GM19467 (cell line): Measurements from ENCODE around the gene AFF3.

Experiments used
- ATAC-seq: cut with Tn5 transposase; IDR thresholded peaks from one replicate; pipeline ENCODE4 v1.9.1; 2021; ENCODE audit warnings: mild to moderate bottlenecking, moderate library complexity; ENCODE audit not compliant: unreplicated experiment

AFF3 gene

DNA sequence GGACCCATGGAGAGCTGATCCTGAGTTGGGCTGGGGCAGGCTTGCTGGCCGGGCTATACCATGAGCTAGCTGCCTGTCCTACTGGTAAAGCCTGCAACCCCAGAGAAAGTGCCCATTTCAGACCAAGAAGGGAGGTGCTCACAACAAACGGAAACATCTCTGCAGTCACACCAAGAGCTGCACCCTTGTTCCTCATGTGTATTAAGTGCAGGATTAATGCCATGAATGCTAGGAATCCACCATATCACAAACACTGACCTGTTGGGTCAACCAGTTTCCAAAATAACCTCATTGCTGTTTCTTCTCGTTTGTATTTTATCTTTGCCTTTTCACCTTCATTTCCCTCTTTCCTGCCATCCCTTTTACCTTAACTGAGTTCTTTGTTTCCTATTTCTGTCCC lies 69.9 kb downstream of the AFF3 start:
- ATAC-seq = no peak

DNA sequence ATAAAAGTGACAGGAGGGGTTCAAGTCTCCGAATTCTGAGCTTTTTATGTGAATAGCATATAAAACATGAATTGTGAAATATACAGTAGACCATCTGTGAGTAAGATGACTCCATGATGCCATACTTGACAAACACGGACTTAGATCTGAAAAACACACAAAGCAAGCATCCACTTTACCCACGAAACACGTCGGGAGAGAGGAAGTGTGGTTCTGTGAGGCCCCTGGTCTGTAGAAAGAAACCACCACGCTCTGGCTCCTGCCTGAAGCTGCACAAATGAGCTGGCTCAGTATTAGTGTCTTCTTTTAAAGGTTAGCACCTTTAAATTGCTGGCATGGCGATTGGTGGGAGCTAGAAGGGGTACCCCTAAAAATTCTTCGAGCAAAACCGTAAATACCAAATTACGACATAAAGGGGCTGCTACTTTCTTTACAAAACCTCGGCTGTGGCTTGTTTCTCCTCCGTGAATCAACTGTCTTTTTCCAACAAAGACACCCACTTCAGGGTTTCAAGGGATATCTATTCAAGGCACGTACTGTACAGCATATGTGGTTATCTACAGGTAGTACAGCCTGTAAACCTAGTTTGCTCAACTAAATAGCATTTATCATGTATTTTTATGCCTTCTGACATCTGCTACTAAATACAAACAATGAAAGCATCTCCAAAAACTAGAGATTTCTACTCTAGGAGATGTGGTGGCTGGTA lies 70.9 kb downstream of the AFF3 start:
- ATAC-seq = no peak

DNA sequence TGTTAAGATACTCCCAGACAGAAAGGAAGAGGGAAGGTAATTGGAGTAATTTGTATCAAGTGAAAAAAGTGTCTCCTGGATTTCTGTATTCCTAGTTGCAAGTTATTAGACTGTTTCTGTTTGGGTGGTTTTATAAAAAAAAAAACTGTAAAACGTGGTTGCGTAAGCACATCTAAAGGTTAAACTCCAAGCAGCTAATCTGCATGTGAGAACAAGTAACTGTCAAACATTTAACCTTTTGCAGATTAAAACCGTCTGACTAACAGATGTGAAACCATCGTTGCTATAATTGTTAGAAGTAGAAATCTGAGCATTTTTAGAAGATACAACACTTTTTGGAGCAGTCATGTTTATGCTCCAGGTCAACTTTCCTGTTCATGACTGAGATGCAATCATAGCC lies 72.3 kb downstream of the AFF3 start:
- no peak for ATAC-seq

DNA sequence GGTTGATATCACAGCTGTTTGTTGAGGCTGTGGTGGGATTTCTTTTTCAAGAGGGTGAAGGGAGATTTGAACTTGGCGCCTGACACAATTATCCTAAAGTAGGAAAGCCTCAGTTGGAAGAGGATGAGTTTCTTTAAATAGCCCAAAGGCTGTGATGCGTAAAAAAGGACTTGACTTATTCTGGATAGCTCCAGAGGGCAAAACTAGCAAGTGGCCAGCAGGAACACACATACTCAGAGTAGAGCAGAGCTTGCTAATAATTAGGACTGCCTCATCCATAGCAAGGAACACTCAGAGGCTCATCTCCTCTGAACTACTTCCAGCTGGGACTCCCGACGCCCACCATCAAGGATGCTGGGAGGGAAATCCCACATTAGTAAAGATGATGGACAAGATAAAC lies 74.0 kb downstream of the AFF3 start:
- ATAC-seq = no peak

DNA sequence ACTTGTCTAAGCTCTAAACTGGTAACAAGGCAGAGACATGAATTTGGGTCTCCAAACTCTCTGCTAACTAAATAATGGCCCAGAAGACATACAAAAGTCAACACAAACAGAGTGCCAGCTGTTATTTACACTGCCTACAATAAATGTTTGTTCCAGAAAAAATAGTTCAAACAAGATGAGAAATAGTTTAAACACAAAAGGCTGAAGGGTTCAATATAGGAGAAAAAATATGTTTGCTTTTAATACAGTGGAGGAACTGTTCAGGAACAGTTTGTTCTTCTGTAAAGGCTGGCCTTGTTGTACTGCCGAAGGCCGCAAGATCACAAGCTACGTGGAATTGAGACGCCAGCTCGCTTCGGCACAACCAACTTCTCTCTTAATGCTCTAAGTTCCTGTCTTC lies 74.6 kb downstream of the AFF3 start:
- ATAC-seq = no peak

DNA sequence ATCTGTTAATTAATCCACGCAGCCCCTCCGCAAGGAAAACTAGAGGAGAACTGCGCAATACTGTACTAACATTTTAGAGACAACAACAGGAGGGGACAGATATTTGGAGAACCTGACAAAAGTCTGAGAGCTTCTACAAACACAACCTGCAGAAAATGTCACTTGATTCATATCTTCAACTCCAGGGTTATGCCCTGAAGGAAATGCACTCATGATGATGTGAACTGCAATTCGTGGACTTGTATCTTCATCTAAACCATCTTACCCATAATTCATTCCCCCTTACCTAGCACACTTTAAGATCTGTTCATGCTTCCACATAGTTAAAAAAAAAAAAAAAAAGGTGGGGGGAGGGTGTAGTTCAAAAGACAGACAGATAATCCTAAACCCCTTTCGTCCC lies 75.5 kb downstream of the AFF3 start:
- no peak for ATAC-seq

DNA sequence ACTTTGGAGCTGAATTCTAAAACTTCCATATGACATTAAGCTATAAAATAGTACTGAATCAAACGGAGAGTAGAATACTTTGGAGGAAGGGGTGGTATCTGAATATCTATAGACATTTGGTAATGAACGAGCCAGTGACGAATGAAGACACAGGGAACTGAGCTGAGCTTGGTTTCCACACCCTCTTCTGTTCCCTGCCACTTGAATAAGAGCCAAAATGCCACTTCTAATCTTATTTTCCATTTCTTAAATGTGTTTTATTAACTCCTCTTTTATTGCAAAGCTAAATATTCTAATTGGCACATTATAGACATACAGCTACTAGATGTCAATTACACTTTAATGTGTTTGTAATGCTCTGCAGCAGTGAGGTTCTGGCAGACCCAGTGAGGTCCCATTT lies 76.1 kb downstream of the AFF3 start:
- ATAC-seq = no peak

DNA sequence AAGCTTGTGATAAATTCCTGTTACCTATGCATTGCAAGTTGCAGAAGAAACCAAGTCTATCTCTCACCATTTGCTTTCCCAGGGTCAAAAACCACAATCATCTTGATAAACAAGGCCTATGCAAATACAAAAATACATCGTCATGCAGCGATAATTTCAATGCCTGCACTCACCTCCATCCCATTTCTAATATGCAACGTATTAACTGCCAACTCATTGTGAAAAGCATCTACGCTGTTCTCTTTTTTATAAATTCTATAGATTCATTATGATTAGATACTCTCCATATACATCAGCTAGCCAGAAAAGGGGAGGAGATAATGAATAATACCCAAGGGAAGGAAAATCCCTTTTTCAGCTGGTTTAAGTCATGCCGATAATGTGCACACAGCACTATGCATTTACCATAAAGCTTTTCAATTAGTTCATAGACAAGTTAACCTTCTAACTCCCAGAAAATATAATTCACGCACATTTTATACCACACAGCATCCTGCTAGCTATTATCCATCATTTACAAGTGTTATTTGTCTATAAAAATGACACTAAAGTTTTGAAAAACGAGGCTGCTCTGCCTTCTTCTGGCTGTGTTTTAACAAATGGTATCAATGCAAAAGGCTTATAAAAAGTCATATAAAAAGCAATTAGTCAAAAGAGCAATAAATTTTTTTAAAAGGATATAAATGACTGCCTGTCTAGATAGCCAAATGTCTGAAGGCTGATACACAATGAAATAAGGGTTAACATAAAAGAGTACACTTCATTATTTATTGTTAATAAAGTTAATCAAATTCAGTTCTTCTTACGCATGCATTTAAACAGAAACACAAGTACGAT lies 77.6 kb downstream of the AFF3 start:
- no peak for ATAC-seq

DNA sequence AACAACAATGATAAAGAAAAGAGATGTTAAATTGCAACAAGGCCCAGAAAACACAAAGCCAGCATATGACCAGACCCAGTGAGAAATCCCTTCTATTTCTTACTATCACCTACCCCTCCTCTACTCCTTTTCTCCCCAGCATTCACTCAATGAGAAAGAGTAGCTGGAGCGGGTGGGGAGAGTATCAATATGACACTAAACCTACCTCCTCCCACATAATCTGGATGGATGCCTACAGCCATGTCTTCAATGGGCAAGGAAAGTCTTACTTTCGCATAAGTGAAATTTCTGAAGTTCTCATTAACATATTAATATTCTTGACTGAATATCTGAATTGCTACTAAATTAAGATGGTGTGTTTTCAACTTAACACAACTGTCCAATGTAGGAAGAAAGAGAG lies 78.2 kb downstream of the AFF3 start:
- ATAC-seq = no peak

DNA sequence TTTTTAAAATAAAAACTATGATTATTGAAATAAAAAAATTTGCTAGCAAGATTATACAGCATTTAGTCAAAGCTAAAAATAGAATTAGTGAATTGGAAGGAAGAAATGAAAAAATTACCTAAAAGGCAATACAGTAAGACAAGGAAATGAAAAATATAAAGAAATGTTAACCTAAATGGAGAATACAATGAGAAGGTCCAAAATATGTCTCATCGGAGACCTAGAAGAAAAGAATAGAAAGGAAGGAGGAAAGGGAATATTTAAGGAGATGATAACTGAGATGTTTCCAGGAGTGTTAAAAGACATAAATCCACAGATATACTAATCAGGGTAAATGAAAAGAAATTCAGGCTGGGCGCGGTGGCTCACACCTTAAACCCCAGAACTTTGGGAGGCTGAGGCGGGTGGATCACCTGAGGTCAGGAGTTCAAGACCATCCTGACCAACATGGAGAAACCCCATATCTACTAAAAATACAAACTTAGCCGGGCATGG lies 78.9 kb downstream of the AFF3 start:
- no peak for ATAC-seq

DNA sequence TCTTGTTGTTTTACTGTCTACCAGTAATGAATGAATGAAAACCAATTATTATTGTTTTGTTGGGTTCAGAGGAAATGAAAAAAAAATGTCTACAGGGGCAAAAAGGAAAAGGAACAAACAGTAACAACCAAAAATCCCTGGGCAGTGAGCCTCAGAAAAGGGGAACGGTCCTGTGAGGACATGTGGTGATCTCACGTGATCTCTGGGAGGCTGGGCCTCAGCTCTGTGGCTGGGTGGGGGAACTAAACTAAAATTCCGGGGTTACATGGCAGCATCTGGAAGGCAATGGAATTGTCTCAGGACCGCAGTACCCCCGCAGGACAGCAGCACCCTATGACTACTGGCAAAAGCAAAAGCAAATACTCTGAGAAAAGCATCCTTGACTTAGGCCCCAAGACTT lies 80.1 kb downstream of the AFF3 start:
- no peak for ATAC-seq

DNA sequence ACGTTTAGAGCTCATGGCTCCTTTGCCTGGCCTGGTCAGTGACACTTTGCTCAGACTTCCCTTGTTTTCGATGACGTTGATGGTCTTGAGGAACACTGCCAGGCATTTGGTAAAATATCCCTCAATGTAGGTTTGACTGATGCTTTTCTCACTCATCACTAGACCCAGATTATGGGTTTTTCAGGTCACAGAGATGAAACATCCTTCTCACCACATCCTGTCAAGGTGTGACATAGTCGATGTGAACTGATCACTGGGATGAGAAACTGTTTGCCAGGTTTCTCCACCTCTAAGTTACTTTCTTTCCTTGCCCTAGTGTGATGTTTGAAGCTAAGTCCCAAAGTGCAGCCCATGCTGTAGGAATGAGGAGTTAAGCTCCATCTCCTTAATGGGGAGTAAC lies 81.5 kb downstream of the AFF3 start:
- no peak for ATAC-seq

DNA sequence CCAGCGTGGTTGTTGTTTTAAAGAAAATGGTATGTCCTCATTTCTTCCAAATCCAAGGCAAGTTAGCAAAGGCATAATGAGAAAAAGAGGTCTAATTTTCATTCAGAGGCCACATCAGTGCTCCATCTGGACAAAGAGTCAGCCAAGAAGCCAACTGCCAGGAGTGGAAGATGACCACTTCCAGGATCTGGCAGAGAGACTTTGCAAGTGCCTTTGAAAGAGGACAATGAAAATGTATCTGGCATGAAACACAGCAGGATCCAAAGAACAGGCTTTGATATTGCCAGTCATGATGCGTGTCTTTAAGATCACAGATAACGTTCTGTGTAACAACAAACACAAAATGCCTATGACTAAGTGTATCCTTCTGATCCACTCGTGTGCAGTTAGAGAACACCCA lies 82.8 kb downstream of the AFF3 start:
- ATAC-seq = no peak

DNA sequence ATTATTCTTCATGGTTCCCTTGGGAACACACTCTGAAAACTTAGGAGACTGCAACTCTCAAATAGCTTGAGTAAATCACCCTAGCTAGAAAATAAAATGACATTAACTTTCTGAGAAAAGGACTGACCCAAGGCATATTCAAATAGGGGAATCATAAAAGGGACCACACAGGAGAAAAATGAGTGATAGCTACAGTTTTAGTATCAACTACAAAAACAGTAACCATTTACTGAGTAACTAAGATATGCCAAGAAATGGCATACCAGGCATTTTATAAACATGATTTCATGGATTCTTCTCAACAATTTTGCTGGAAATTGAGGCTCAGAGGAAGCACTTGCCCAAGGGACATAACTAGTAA lies 84.5 kb downstream of the AFF3 start:
- no peak for ATAC-seq

DNA sequence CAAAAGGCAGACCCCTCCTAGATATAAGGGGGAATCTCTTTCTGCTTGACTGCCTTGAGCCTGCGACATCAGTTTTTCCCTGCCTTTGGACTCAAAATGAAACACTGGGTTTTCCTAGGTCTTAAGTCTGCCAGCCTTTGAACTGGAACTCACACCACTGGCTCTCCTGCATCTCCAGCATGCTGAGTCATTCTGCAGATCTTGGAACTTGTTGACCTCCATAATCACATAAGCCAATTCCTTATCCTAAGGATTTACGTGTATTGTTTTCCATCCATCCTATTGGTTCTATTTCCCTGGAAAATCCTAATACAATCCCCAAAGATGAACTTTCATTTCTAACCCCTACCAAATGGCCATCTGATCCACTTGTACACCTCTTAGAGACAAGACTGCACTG lies 88.0 kb downstream of the AFF3 start:
- no peak for ATAC-seq

DNA sequence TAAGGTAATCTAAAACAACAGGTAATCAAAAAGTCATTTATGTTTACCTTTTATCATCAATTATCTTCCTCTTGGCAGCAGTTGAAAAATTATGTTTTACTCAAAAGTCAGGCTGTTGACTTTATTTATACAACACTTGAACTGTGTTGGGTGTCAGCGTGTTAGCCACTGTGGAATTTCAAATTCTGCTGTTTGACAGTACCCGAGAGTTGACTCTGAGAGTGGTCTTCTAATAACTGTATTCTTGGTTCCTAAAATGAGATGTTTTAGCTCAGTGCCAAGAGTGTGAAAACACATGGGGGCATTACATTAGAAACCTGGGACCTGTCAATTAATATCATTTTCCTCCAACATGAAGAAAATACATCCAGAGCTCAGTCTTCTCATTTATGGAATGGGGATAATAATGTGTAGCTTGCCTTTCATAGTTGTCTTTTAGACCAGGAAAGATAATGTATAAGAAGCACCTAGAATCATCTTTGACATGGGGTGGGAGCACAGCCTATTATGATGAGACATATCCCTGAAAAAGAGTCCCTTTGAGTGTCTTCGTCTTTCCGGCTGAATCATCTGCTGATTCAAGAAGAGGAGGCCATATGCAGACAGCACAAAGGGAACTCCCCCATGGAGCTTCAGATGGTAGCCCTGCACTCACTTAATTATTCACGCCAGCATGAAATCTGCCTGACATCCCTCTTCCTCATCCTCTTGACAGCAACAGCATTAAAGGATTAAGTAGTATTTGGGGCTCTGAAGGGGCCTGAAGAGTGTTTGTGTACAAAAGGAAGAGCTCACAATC lies 89.1 kb downstream of the AFF3 start:
- no peak for ATAC-seq

DNA sequence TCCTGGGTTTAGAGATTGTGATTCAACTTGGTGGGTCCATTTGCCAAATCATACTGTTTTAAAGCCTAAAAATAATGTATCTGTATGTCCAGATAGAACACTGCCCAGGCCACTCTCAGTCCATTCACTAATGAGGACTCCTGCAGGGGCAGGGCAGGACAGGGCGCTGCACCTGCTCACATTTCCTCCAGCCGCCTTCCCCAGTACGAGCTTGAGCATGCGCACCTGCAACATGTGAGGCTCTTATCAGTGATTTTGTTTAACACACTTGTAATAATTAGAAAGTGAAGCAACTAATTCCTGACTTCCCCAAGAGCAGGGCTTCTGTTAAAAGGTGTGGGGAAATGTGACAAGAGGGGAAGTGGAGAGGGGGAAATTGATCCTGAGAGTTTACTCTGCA lies 89.7 kb downstream of the AFF3 start:
- ATAC-seq = no peak

DNA sequence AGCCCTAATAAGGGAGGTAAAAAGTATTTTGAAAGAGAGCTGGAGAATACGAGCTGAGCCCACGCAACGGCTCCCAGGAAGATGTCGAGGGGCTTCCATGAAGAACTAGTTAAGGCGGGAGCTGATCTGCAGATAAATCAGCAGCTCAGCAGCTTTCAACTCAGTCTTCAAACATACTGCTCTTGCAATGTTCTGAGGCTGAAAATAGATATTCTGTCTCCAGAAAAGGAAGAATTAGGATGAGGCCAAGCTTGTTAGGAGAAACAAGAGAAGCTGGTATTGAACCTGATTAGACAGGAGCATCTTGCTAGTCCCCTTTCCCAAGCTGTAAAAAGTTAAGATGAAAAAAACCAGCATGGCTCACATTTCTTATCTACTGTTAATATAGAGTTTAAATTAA lies 91.1 kb downstream of the AFF3 start:
- no peak for ATAC-seq

DNA sequence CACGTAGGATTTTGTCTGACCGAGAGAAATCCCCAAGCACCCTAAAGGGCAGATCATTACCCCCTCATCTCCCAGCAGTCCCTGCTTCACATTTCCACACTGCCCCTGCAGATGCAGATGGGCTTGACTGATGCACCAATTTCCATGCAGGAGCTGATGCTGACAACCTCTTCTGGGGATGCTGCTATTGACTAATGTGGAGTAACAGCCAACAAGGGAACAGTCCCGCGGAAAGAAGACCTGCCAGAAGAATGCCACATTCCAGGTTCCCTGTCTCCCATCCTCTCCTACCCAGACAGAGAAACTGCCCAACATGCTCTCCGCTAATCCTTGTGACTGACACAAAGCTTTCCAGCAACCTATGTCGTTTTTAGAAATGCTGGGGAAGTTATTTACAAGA lies 91.7 kb downstream of the AFF3 start:
- no peak for ATAC-seq

DNA sequence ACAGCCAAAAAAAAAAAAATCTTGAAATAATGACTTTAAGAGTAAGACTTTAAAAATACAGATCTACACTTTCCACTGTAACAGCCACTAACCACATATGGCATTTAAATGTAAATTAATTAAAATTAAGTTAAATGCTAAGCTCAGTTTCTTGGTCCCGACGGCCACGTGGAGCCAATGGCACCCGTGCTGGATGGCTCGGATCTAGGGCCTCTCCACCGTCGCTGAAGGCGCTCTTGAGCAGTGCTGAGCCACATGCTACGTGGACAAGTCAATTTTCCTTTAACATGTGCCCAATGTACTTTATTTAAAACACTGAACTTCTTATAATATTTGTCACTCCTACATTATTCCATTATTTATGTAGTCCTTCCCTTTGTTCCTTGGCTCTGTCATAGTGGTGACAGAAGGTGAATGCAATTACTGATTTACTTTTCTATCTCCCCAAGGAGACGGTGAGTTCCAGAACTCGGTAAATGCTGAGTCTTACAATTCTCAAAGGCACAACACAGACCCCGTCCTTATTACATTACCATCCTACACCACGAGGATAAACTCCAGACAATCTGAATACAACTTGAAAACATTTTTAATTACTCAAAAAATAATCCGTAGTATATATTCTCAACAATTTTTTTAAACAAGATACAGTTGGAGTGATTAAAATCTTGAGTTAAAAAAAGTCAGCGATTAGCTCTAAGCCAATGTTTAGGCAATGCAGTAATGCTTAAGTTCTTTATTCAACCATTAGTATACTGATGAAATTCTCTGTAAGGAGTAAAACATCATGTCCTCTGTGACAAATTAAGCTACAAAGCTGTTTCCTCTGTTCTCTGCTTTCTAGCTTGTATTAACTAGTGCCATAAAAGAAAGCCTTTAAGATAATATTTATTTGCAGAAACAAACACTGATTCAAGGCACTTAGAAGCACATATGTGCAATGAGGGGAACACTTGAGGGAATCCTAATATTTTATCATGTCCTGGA lies 95.1 kb downstream of the AFF3 start:
- ATAC-seq = no peak

DNA sequence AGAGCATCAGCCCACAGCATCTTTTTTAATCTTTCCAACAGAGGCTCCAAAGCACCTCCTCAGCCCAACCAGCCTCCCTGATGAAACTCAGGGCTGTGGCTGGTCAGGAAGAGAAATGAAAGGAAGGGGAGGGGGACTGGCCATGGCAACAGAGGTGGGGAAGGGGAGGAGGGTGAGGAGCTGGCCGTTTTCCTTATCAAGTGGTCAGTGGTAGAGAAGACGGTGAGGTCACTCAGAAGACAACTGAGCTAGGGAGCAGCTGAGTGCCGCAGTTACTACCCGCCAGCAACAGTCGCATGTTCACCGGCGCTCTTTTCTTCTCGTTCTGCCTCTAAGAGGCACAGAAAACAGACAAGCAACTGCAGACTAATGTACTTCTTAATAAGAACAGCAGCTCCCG lies 97.4 kb downstream of the AFF3 start:
- no peak for ATAC-seq
